Measurements from ENCODE around the gene ATCAY. TPM values are rescaled to one million over a fixed set of nuclear protein-coding genes. Genes with fewer than 3 reads are reported as not detected.
A peak's percentile ranks its signal among the peaks of the same experiment; 100 is the strongest.

The ATCAY gene
- total and polyA plus RNA-seq, 5 donors from 2014 or later, result not detected

DNA sequence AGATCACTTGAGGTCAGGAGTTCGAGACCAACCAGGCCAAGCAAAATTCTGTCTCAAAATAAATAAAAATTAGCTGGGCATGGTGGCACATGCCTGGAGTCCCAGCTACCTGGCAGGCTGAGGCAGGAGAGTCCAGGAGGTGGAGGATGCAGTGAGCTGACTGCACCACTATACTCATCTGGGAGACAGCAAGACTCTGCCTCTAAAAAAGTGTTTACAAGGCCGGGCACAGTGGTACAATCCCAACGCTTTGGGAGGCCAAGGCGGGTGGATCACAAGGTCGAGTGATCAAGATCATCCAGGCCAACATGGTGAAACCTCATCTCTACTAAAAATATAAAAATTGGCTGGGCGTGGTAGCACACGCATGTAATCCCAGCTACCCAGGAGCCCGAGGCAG is 94.7 kb downstream of the ATCAY start:
- Mint-ChIP-seq H3K4me1 (peaks cover 0 to 24% (median 9%) of the 10 kb centered on the region in 4 donors), H3K4me3 (peak overlapping the region in 1 of 4 donors; percentile 15), H3K27me3 (no peaks in the 10 kb centered on the region), H3K36me3 (peaks cover 17% of the 10 kb centered on the region), H3K9me3 (peaks cover 0 to 2% (median 0%) of the 10 kb centered on the region in 7 donors), H3K27ac (no peak overlapping the region)
- Histone ChIP-seq H3K36me3 (ENCODE audit: control insufficient read depth, insufficient read depth, low read length) (peaks cover 49% of the 10 kb centered on the region), H3K4me1 (ENCODE audit: control insufficient read depth, insufficient read depth, low read length, poor library complexity, severe bottlenecking) (peaks cover 11% of the 10 kb centered on the region), H3K9me3 (ENCODE audit: control insufficient read depth in 2 of 2, low read length in 2 of 2) (no peaks in the 10 kb centered on the region), H3K27me3 (ENCODE audit: control insufficient read depth, insufficient read depth, low read length) (no peaks in the 10 kb centered on the region), H3K4me3 (ENCODE audit: low read depth, low read length) (no peak overlapping the region), H3K27ac (ENCODE audit: insufficient read depth, low read length, poor library complexity, severe bottlenecking) (no peak overlapping the region)
- DNase-seq, result peak in 1 of 3 donors; percentile 13
- no peak for ATAC-seq (ENCODE audit: low read depth in 2 of 2)

DNA sequence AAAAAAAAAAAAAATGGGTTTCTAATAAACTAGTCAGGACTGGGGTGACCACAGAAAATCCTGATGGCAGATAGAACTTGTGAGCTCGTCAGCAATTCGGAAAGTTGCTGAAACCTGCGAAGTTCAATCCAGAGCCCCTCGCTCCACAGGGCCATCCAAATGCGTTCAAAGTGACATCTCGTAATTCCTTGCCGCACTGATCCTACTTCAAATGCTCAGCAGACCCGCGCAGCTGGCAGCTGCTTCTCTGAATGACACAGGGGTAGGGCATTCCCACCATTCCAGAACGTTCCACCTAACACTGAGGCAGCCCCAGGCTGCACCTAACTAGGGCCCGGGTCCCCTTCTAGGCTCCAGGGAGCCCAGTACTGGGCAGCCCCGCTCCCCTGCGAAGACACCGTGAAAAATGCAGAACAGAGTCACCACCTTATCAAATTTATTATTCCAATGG is 95.2 kb downstream of the ATCAY start:
- Mint-ChIP-seq H3K4me3 (peak overlapping the region in 3 of 4 donors; percentile 31 to 69 (median 65)), H3K9me3 (peaks cover 0 to 2% (median 0%) of the 10 kb centered on the region in 7 donors), H3K4me1 (peaks cover 0 to 19% (median 6%) of the 10 kb centered on the region in 4 donors), H3K27ac (peak overlapping the region in 1 of 3 donors; percentile 35), H3K36me3 (peaks cover 17% of the 10 kb centered on the region), H3K27me3 (no peaks in the 10 kb centered on the region)
- no peak for ATAC-seq (ENCODE audit: low read depth in 2 of 2)
- Histone ChIP-seq H3K9me3 (ENCODE audit: control insufficient read depth in 2 of 2, low read length in 2 of 2) (no peaks in the 10 kb centered on the region), H3K4me1 (ENCODE audit: control insufficient read depth, insufficient read depth, low read length, poor library complexity, severe bottlenecking) (peaks cover 6% of the 10 kb centered on the region), H3K27ac (ENCODE audit: insufficient read depth, low read length, poor library complexity, severe bottlenecking) (no peak overlapping the region), H3K27me3 (ENCODE audit: control insufficient read depth, insufficient read depth, low read length) (no peaks in the 10 kb centered on the region), H3K36me3 (ENCODE audit: control insufficient read depth, insufficient read depth, low read length) (peaks cover 54% of the 10 kb centered on the region), H3K4me3 (ENCODE audit: low read depth, low read length) (no peak overlapping the region)
- peak in 1 of 3 donors; percentile 21 for DNase-seq

DNA sequence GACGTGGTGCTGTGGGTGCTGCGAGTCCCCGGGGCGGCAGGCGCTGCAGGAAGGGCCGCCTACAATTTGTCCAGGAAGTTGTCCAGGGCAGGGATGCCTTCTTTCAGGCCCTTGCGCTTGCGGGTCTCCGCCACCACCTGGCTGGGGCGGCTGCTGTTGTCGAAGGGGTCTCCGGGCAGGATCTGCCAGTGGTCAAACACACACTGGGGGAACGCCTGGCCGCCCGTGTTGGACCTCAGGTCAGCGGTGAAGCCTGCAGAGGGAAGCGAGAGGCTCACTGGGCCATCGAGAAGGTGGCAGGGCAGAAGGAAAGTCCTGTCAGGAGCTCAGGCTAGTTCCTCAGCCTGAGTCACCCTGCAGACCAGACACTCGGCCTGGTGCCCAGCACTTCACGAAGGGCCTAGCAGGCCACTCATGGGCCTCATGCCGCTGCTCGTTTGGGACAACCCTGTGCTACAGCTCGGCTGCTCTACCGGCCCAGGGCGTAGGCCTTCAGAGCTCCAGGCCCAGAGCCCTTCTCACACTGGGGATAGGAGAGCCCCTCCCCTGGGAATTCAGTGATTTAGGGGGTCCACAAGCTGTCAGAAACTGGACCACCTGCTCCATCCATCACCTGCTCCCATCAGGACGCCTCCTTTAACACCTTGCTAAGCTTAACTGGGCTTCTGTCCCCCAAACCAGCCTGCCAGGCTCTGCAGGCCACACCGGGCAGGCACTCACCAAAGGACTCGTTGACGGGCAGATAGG is 96.2 kb downstream of the ATCAY start:
- no peaks in the 10 kb centered on the region for H3K27me3 ChIP-seq (ENCODE audit: control insufficient read depth, insufficient read depth, low read length)
- Mint-ChIP-seq H3K4me3 (peak overlapping the region in 1 of 4 donors; percentile 69), H3K27me3 (no peaks in the 10 kb centered on the region), H3K27ac (no peak overlapping the region), H3K4me1 (peaks cover 0 to 13% (median 5%) of the 10 kb centered on the region in 4 donors), H3K36me3 (peaks cover 17% of the 10 kb centered on the region), H3K9me3 (peaks cover 0 to 2% (median 0%) of the 10 kb centered on the region in 7 donors)
- ATAC-seq (ENCODE audit: low read depth in 2 of 2) (no peak), DNase-seq (peak in 1 of 3 donors; percentile 23)
- H3K27ac ChIP-seq (ENCODE audit: insufficient read depth, low read length, poor library complexity, severe bottlenecking), result no peak overlapping the region
- H3K4me1 ChIP-seq (ENCODE audit: control insufficient read depth, insufficient read depth, low read length, poor library complexity, severe bottlenecking), result peaks cover 6% of the 10 kb centered on the region
- H3K4me3 ChIP-seq (ENCODE audit: low read depth, low read length), result no peak overlapping the region
- H3K9me3 ChIP-seq (ENCODE audit: control insufficient read depth in 2 of 2, low read length in 2 of 2), result no peaks in the 10 kb centered on the region
- H3K36me3 ChIP-seq (ENCODE audit: control insufficient read depth, insufficient read depth, low read length), result peaks cover 64% of the 10 kb centered on the region

Other genes with a start within 250 kb of the ATCAY start
- 28.1 TPM for gene PIP5K1C, start 180.2 kb upstream of the ATCAY start, total RNA-seq
- 1 to 10 TPM; 3.8 to 5.7 (median 4.2) TPM for gene PIP5K1C, start 180.2 kb upstream of the ATCAY start, polyA plus RNA-seq
- gene TJP3, start 172.3 kb upstream of the ATCAY start, total RNA-seq, result 20.6 TPM
- gene TJP3, start 172.3 kb upstream of the ATCAY start, polyA plus RNA-seq, result 10 to 100 TPM; 22.9 to 34.4 (median 29.9) TPM
- gene APBA3, start 119.0 kb upstream of the ATCAY start, total RNA-seq, result 81.0 TPM
- 10 to 100 TPM; 35.0 to 50.2 (median 44.2) TPM for gene APBA3, start 119.0 kb upstream of the ATCAY start, polyA plus RNA-seq
- gene MRPL54, start 118.0 kb upstream of the ATCAY start, total RNA-seq, result 98.0 TPM
- gene MRPL54, start 118.0 kb upstream of the ATCAY start, polyA plus RNA-seq, result 100 to 1,000 TPM; 143 to 208 (median 177) TPM
- gene RAX2, start 108.5 kb upstream of the ATCAY start, total RNA-seq, result not detected
- gene RAX2, start 108.5 kb upstream of the ATCAY start, polyA plus RNA-seq, result under 1 TPM in 2 of 4 donors, not detected in 2; 0.08 to 0.09 TPM
- 1.4 TPM for gene MATK, start 94.3 kb upstream of the ATCAY start, total RNA-seq
- 1 to 10 TPM; 1.4 to 4.7 (median 2.3) TPM for gene MATK, start 94.3 kb upstream of the ATCAY start, polyA plus RNA-seq
- gene ZFR2, start 11.6 kb upstream of the ATCAY start, total RNA-seq, result not detected
- 1 to 10 TPM in 1 of 4 donors, under 1 TPM in 3; 0.06 to 1.3 (median 0.57) TPM for gene ZFR2, start 11.6 kb upstream of the ATCAY start, polyA plus RNA-seq
- not detected for gene NMRK2, start 52.4 kb downstream of the ATCAY start, total RNA-seq
- gene NMRK2, start 52.4 kb downstream of the ATCAY start, polyA plus RNA-seq, result not detected
- gene DAPK3, start 90.4 kb downstream of the ATCAY start, total RNA-seq, result 42.3 TPM
- gene DAPK3, start 90.4 kb downstream of the ATCAY start, polyA plus RNA-seq, result 10 to 100 TPM; 20.7 to 31.3 (median 24.6) TPM
- gene EEF2, start 104.8 kb downstream of the ATCAY start, total RNA-seq, result 2,369 TPM
- 100 to 1,000 TPM; 564 to 602 (median 587) TPM for gene EEF2, start 104.8 kb downstream of the ATCAY start, polyA plus RNA-seq
- gene PIAS4, start 127.1 kb downstream of the ATCAY start, total RNA-seq, result 25.4 TPM
- gene PIAS4, start 127.1 kb downstream of the ATCAY start, polyA plus RNA-seq, result 10 to 100 TPM in 1 of 4 donors, 1 to 10 TPM in 3; 4.1 to 10.4 (median 4.4) TPM
- gene ZBTB7A, start 186.2 kb downstream of the ATCAY start, total RNA-seq, result 50.5 TPM
- gene ZBTB7A, start 186.2 kb downstream of the ATCAY start, polyA plus RNA-seq, result 10 to 100 TPM; 19.6 to 30.4 (median 23.7) TPM
- 98.2 TPM for gene MAP2K2, start 243.4 kb downstream of the ATCAY start, total RNA-seq
- 10 to 100 TPM; 38.5 to 70.2 (median 56.6) TPM for gene MAP2K2, start 243.4 kb downstream of the ATCAY start, polyA plus RNA-seq

Measured in CD4-positive, CD25-positive, alpha-beta regulatory T cell (primary cell).